Stomach (tissue), 9 donors: ENCODE measurements around the gene REC114. TPM values are rescaled to one million over a fixed set of nuclear protein-coding genes. Genes with fewer than 3 reads are reported as not detected.
"Not testable (repeated sequence)": the region's sequence is repeated elsewhere in the genome, so short reads cannot be mapped to it uniquely, and the experiment has no call there.

ENCODE experiments used
- DNase-seq, 2 donors: peaks; one replicate each; pipeline versions ENCODE4 v3.0.0 to v3.0.0-alpha.2; 2013 to 2019
- H3K27ac ChIP-seq, 5 donors: fragments of 200-600 bp in 4 of 5; sonication (generic) in 4 of 5; one replicate each; pipeline ENCODE4 v1.5.1; 2013 to 2019; ENCODE audit warnings: mild to moderate bottlenecking in 1 of 5, moderate library complexity in 1 of 5
- H3K27me3 ChIP-seq, 3 donors: fragments of 200-600 bp; sonication (generic); one replicate each; pipeline ENCODE4 v1.5.1; 2017 to 2019; ENCODE audit warnings: mixed run types in 1 of 3
- H3K36me3 ChIP-seq, 4 donors: fragments of 200-600 bp; sonication (generic); 1 replicate in 3 of 4; 2 replicates in 1 of 4; pipeline ENCODE4 v1.5.1; 2016 to 2019
- H3K4me1 ChIP-seq, 4 donors: fragments of 200-600 bp; sonication (generic); one replicate each; pipeline ENCODE4 v1.5.1; 2016 to 2019
- H3K4me3 ChIP-seq, 4 donors: fragments of 200-600 bp; sonication (generic) in 3 of 4; one replicate each; pipeline ENCODE4 v1.5.1; 2016 to 2019; ENCODE audit warnings: mild to moderate bottlenecking in 1 of 4
- H3K9me3 ChIP-seq, 4 donors: fragments of 200-600 bp; sonication (generic); one replicate each; pipeline ENCODE4 v1.5.1; 2016 to 2019
- CTCF ChIP-seq, 7 experiments: fragments of 450-650 bp in 4 of 7; fragments of 200-600 bp in 3 of 7; sonication (generic) in 3 of 7; IDR thresholded peaks; one replicate each; pipeline ENCODE4 v1.5.1; 2016 to 2019; ENCODE audit warnings: antibody characterized with exemption in 7 of 7, control low read depth in 2 of 7, mild to moderate bottlenecking in 1 of 7
- EP300 ChIP-seq: sonication (generic); formaldehyde crosslinking; IDR thresholded peaks from one replicate; pipeline ENCODE4 v1.6.1; 2017; ENCODE audit warnings: antibody characterized with exemption
- POLR2A ChIP-seq, 4 donors: fragments of 450-650 bp; IDR thresholded peaks; one replicate each; pipeline ENCODE4 v1.6.1; 2016; ENCODE audit warnings: antibody characterized with exemption in 4 of 4, control low read depth in 2 of 4, mild to moderate bottlenecking in 1 of 4, moderate library complexity in 1 of 4
- POLR2AphosphoS5 ChIP-seq, 3 donors: sonication (generic); formaldehyde crosslinking; IDR thresholded peaks; one replicate each; pipeline ENCODE4 v1.6.1; 2016; ENCODE audit warnings: antibody characterized with exemption in 3 of 3
- WGBS, 5 donors: extraction: QIAGEN DNeasy Blood & Tissue Kit in 3 of 5; methylation state at CpG; one replicate each; pipeline versions ENCODE4 v1.1.5 to v1.1.7; 2013 to 2018; 5-methylcytosine and 5-hydroxymethylcytosine counted together
- intact Hi-C: fragments of 100-400 bp; cut with DNase I; formaldehyde crosslinking; loops from one replicate; pipeline ENCODE4 v1.15.1; 2023; ENCODE audit warnings: low total_unique reads
- polyA plus RNA-seq, 3 donors: library from polyadenylated mRNA; stranded (reverse); fragments of 200-250 nt; gene quantifications; one replicate each; pipeline ENCODE4 v1.2.3, GENCODE V29; 2013
- total RNA-seq, 5 donors: library from RNA; depleted of rRNA; stranded (reverse); fragments of >200 nt; gene quantifications; one replicate each; pipeline versions ENCODE4 v1.1.0 to v1.2.3, GENCODE V29; 2014 to 2016
- donor health status: healthy with polysubstance abuse.
- donor health status: Bipolar disorder and iron deficiency.
- donor health status: healthy.

The REC114 gene
- total and polyA plus RNA-seq, 8 donors, result not detected

- no peaks in the 10 kb centered on the region for H3K27me3 ChIP-seq
- no peak for DNase-seq
- no peaks in the 10 kb centered on the region for H3K4me1 ChIP-seq
- H3K36me3 ChIP-seq, result no peaks in the 10 kb centered on the region
- intact Hi-C loops, result no loop called here
- no peak overlapping the region for H3K4me3 ChIP-seq
- TF ChIP-seq CTCF (IDR thresholded peaks at IDR 0.05) (no peak), POLR2A (IDR thresholded peaks at IDR 0.05) (no peak)
- H3K9me3 ChIP-seq, result no peaks in the 10 kb centered on the region
- no peak overlapping the region for H3K27ac ChIP-seq
- WGBS, 5 donors, result 55 to 65% (median 59%) methylated on average over 5 of the region's 5 CpGs
These were observed 42.4 kb downstream of the REC114 start for GRCh38 chr15:73485372-73485771.

GRCh38 chr15:73485885-73486284 is 42.9 kb downstream of the REC114 start:
- H3K27me3 ChIP-seq, H3K4me1 ChIP-seq, DNase-seq, H3K9me3 ChIP-seq, H3K27ac ChIP-seq, intact Hi-C loops, H3K4me3 ChIP-seq, H3K36me3 ChIP-seq: not testable (repeated sequence)
- WGBS, 5 donors, result 65 to 71% (median 67%) methylated on average over 8 of the region's 8 CpGs

GRCh38 chr15:73488698-73489097 is 45.7 kb downstream of the REC114 start:
- Histone ChIP-seq H3K36me3 (no peaks in the 10 kb centered on the region), H3K4me1 (no peaks in the 10 kb centered on the region), H3K27me3 (no peaks in the 10 kb centered on the region), H3K27ac (no peak overlapping the region), H3K4me3 (no peak overlapping the region), H3K9me3 (no peaks in the 10 kb centered on the region)
- WGBS, 5 donors, result 76 to 94% (median 85%) methylated on average over 1 of the region's 1 CpG
- TF ChIP-seq CTCF (IDR thresholded peaks at IDR 0.05) (no peak), POLR2AphosphoS5 (IDR thresholded peaks at IDR 0.05) (no peak), POLR2A (IDR thresholded peaks at IDR 0.05) (no peak), EP300 (no peak)
- intact Hi-C loops, result no loop called here
- no peak for DNase-seq

- intact Hi-C loops, result no loop called here
- DNase-seq, result no peak
- TF ChIP-seq POLR2AphosphoS5 (IDR thresholded peaks at IDR 0.05) (no peak), CTCF (IDR thresholded peaks at IDR 0.05) (no peak), POLR2A (IDR thresholded peaks at IDR 0.05) (no peak), EP300 (no peak)
- Histone ChIP-seq H3K4me3 (no peak overlapping the region), H3K4me1 (no peaks in the 10 kb centered on the region), H3K27me3 (no peaks in the 10 kb centered on the region), H3K9me3 (no peaks in the 10 kb centered on the region), H3K27ac (no peak overlapping the region), H3K36me3 (no peaks in the 10 kb centered on the region)
- 38 to 69% (median 45%) methylated on average over 2 of the region's 2 CpGs for WGBS, 5 donors
These were observed 51.0 kb downstream of the REC114 start for GRCh38 chr15:73493922-73494321.

GRCh38 chr15:73495181-73495580 is 52.2 kb downstream of the REC114 start:
- Histone ChIP-seq H3K9me3 (no peaks in the 10 kb centered on the region), H3K36me3 (no peaks in the 10 kb centered on the region), H3K4me3 (no peak overlapping the region), H3K4me1 (no peaks in the 10 kb centered on the region), H3K27ac (no peak overlapping the region), H3K27me3 (no peaks in the 10 kb centered on the region)
- TF ChIP-seq CTCF (IDR thresholded peaks at IDR 0.05) (no peak), POLR2AphosphoS5 (IDR thresholded peaks at IDR 0.05) (no peak), EP300 (no peak), POLR2A (IDR thresholded peaks at IDR 0.05) (no peak)
- WGBS, 5 donors, result 33 to 56% (median 48%) methylated on average over 3 of the region's 3 CpGs
- no peak for DNase-seq
- intact Hi-C loops, result no loop called here
